H1 (cell line): ENCODE data around the gene FTCDNL1. TPM values are rescaled to one million over a fixed set of nuclear protein-coding genes. Genes with fewer than 3 reads are reported as not detected.

Source experiments
- CTCF ChIA-PET: fragments of 300-600 bp; sonication (Branson Sonifier 250); formaldehyde crosslinking; loops from one replicate; lab custom pipeline; 2021; ENCODE audit not compliant: partially characterized antibody; lab: Charles Lee
- POLR2A ChIA-PET: fragments of 300-600 bp; sonication (Branson Sonifier 250); formaldehyde crosslinking; loops from one replicate; lab custom pipeline; 2021; ENCODE audit warnings: inconsistent platforms; ENCODE audit not compliant: partially characterized antibody; lab: Charles Lee
- DNase-seq, 2 experiments: peaks; one replicate each; pipeline versions ENCODE4 v3.0.0 to v3.0.0-alpha.2; 2010 to 2022; ENCODE audit warnings: low spot score in 2 of 2, low read depth in 1 of 2, mixed read lengths in 1 of 2
- FAIRE-seq: peaks from 2 replicates; lab custom pipeline; 2011; peaks lifted over from hg19 to GRCh38; lab: Jason Lieb, UNC
- H2AFZ ChIP-seq: 2 replicates; pipeline ENCODE4 v1.8.1; 2012; ENCODE audit warnings: low read length, inconsistent platforms
- H2AK5ac ChIP-seq: 2 replicates; pipeline ENCODE4 v1.6.1; 2013; ENCODE audit warnings: low read depth, low read length
- H2BK120ac ChIP-seq: replicated peaks from 2 replicates; pipeline ENCODE3; 2013; ENCODE audit warnings: low read depth, low read length, inconsistent platforms
- H2BK12ac ChIP-seq: 2 replicates; pipeline ENCODE4 v1.6.1; 2013; ENCODE audit warnings: low read depth, low read length
- H2BK15ac ChIP-seq: 2 replicates; pipeline ENCODE4 v1.6.1; 2013; ENCODE audit warnings: low read length
- H2BK20ac ChIP-seq: 2 replicates; pipeline ENCODE4 v1.6.1; 2013; ENCODE audit warnings: low read length
- H2BK5ac ChIP-seq: 2 replicates; pipeline ENCODE4 v1.6.1; 2013; ENCODE audit warnings: low read depth, low read length
- H3K14ac ChIP-seq: 2 replicates; pipeline ENCODE4 v1.6.1; 2013; ENCODE audit warnings: inconsistent platforms; ENCODE audit not compliant: insufficient read length
- H3K18ac ChIP-seq: 2 replicates; pipeline ENCODE4 v1.6.1; 2013; ENCODE audit warnings: low read length; ENCODE audit errors: extremely low read depth
- H3K23ac ChIP-seq: 2 replicates; pipeline ENCODE4 v1.6.1; 2013; ENCODE audit warnings: inconsistent platforms; ENCODE audit not compliant: insufficient read length
- H3K23me2 ChIP-seq: 2 replicates; pipeline ENCODE4 v1.6.1; 2013; ENCODE audit warnings: low read depth, low read length
- H3K27ac ChIP-seq: 2 replicates; pipeline ENCODE4 v1.6.1; 2011; ENCODE audit warnings: low read depth, low read length, inconsistent platforms
- H3K27me3 ChIP-seq, 4 experiments: replicated peaks in 1 of 4; 1 replicate in 1 of 4; 2 replicates in 3 of 4; pipeline versions ENCODE4 v1.6.1 to v1.8.1; 2011 to 2013; ENCODE audit warnings: low read length in 3 of 4, mild to moderate bottlenecking in 3 of 4, inconsistent platforms in 2 of 4, mixed read lengths in 2 of 4, moderate library complexity in 1 of 4; ENCODE audit not compliant: control insufficient read depth in 3 of 4, insufficient read depth in 3 of 4; ENCODE audit errors: extremely low read depth in 1 of 4
- H3K36me3 ChIP-seq, 4 experiments: 2 replicates each; pipeline versions ENCODE4 v1.6.1 to v1.8.1; 2011 to 2013; ENCODE audit warnings: mild to moderate bottlenecking in 4 of 4, low read length in 3 of 4, moderate library complexity in 2 of 4, control low read depth in 1 of 4, inconsistent platforms in 1 of 4; ENCODE audit not compliant: insufficient read depth in 4 of 4, control insufficient read depth in 2 of 4
- H3K4ac ChIP-seq: replicated peaks from 2 replicates; pipeline ENCODE3; 2013; ENCODE audit warnings: low read length, low read depth, mixed read lengths, inconsistent platforms; ENCODE audit not compliant: insufficient read length
- H3K4me1 ChIP-seq, 4 experiments: replicated peaks in 1 of 4; 1 replicate in 1 of 4; 2 replicates in 3 of 4; pipeline versions ENCODE4 v1.6.1 to v1.8.1; 2011 to 2013; ENCODE audit warnings: low read length in 3 of 4, inconsistent platforms in 2 of 4, mixed read lengths in 1 of 4; ENCODE audit not compliant: insufficient read depth in 4 of 4, control insufficient read depth in 3 of 4
- H3K4me2 ChIP-seq, 2 experiments: 2 replicates each; pipeline versions ENCODE4 v1.6.1 to v1.8.1; 2011 to 2013; ENCODE audit warnings: low read depth in 2 of 2, low read length in 2 of 2, control low read depth in 1 of 2, inconsistent platforms in 1 of 2, mild to moderate bottlenecking in 1 of 2; ENCODE audit not compliant: insufficient read depth in 1 of 2
- H3K4me3 ChIP-seq, 4 experiments: fragments of 200-600, 300-600 bp in 1 of 4; sonication (generic), shearing (Covaris generic), sonication (Bioruptor Twin) in 1 of 4; 2 replicates each; pipeline versions ENCODE4 v1.5.1 to v1.8.1; 2011 to 2016; ENCODE audit warnings: low read length in 4 of 4, low read depth in 3 of 4, control low read depth in 2 of 4, inconsistent platforms in 2 of 4, mild to moderate bottlenecking in 2 of 4, mixed read lengths in 1 of 4, moderate library complexity in 1 of 4; ENCODE audit not compliant: insufficient read depth in 2 of 4; ENCODE audit errors: extremely low read depth in 1 of 4
- H3K56ac ChIP-seq: replicated peaks from 2 replicates; pipeline ENCODE3; 2013; ENCODE audit warnings: low read depth, mild to moderate bottlenecking, mixed read lengths, low read length, inconsistent platforms; ENCODE audit not compliant: insufficient read length
- H3K79me1 ChIP-seq: 2 replicates; pipeline ENCODE4 v1.6.1; 2013; ENCODE audit warnings: low read depth, low read length, control low read depth
- H3K79me2 ChIP-seq, 2 experiments: 2 replicates each; pipeline versions ENCODE4 v1.6.1 to v1.8.1; 2012 to 2013; ENCODE audit warnings: low read length in 2 of 2, mild to moderate bottlenecking in 2 of 2, inconsistent platforms in 1 of 2; ENCODE audit not compliant: insufficient read depth in 2 of 2, control insufficient read depth in 1 of 2
- H3K9ac ChIP-seq, 4 experiments: replicated peaks in 1 of 4; 1 replicate in 1 of 4; 2 replicates in 3 of 4; pipeline versions ENCODE4 v1.6.1 to v1.8.1; 2011 to 2013; ENCODE audit warnings: low read depth in 3 of 4, low read length in 3 of 4, control low read depth in 2 of 4, mild to moderate bottlenecking in 2 of 4, moderate library complexity in 2 of 4, inconsistent platforms in 1 of 4; ENCODE audit errors: extremely low read depth in 1 of 4
- H3K9me3 ChIP-seq, 2 experiments: 2 replicates each; pipeline versions ENCODE4 v1.6.1 to v1.8.1; 2012 to 2013; ENCODE audit warnings: mild to moderate bottlenecking in 2 of 2, moderate library complexity in 2 of 2, control low read depth in 1 of 2, inconsistent platforms in 1 of 2, low read depth in 1 of 2, low read length in 1 of 2, mixed read lengths in 1 of 2; ENCODE audit not compliant: insufficient read depth in 2 of 2
- H4K20me1 ChIP-seq, 2 experiments: replicated peaks in 1 of 2; 2 replicates each; pipeline versions ENCODE3 to v1.8.1; 2011 to 2013; ENCODE audit warnings: inconsistent platforms in 2 of 2, low read length in 2 of 2, mild to moderate bottlenecking in 1 of 2; ENCODE audit not compliant: insufficient read depth in 2 of 2, control insufficient read depth in 1 of 2
- H4K5ac ChIP-seq: 2 replicates; pipeline ENCODE4 v1.6.1; 2013; ENCODE audit warnings: low read length, low read depth, mixed read lengths, inconsistent platforms; ENCODE audit not compliant: insufficient read length
- H4K8ac ChIP-seq: 2 replicates; pipeline ENCODE4 v1.8.0; 2013; ENCODE audit warnings: mild to moderate bottlenecking, moderate library complexity, low read length, inconsistent platforms; ENCODE audit not compliant: insufficient read depth; ENCODE audit errors: extremely low read depth
- H4K91ac ChIP-seq: replicated peaks from 2 replicates; pipeline ENCODE3; 2013; ENCODE audit warnings: low read length, mixed read lengths, inconsistent platforms; ENCODE audit not compliant: insufficient read length
- CEBPB ChIP-seq: IDR thresholded peaks from 2 replicates; pipeline ENCODE4 v1.6.1; 2012; ENCODE audit warnings: low read depth, low read length
- CTCF ChIP-seq, 3 experiments: IDR thresholded peaks; 1 replicate in 2 of 3; 2 replicates in 1 of 3; pipeline versions ENCODE4 v1.5.1 to v1.6.1; 2011; ENCODE audit warnings: low read length in 3 of 3, mild to moderate bottlenecking in 3 of 3, inconsistent platforms in 2 of 3, low read depth in 1 of 3, moderate library complexity in 1 of 3; ENCODE audit not compliant: insufficient read depth in 1 of 3; ENCODE audit errors: control extremely low read depth in 1 of 3
- EP300 ChIP-seq, 2 experiments: IDR thresholded peaks; 1 replicate in 1 of 2; 2 replicates in 1 of 2; pipeline ENCODE4 v1.6.1; 2011 to 2012; ENCODE audit warnings: low read depth in 2 of 2, low read length in 2 of 2, mild to moderate bottlenecking in 2 of 2, borderline replicate concordance in 1 of 2, inconsistent platforms in 1 of 2, moderate library complexity in 1 of 2
- HDAC6 ChIP-seq: IDR thresholded peaks from one replicate; pipeline ENCODE4 v1.7.1; 2012; ENCODE audit warnings: low read depth, mild to moderate bottlenecking, inconsistent platforms, low read length, moderate library complexity
- JUN ChIP-seq: IDR thresholded peaks from 2 replicates; pipeline ENCODE4 v1.6.1; 2011; ENCODE audit warnings: low read depth, mild to moderate bottlenecking, improper control_type of control experiment, low read length
- RXRA ChIP-seq: IDR thresholded peaks from 2 replicates; pipeline ENCODE4 v1.6.1; 2011; ENCODE audit warnings: low read depth, mild to moderate bottlenecking, low read length, moderate library complexity; ENCODE audit not compliant: insufficient read depth
- SP1 ChIP-seq: IDR thresholded peaks from 2 replicates; pipeline ENCODE4 v1.6.1; 2011; ENCODE audit warnings: low read depth, low read length
- SP2 ChIP-seq: IDR thresholded peaks from 2 replicates; pipeline ENCODE4 v1.6.1; 2012; ENCODE audit warnings: mild to moderate bottlenecking, low read length, inconsistent platforms
- TAF7 ChIP-seq: optimal IDR thresholded peaks from 2 replicates; pipeline ENCODE3; 2011; ENCODE audit warnings: low read depth, mild to moderate bottlenecking, inconsistent platforms, low read length, moderate library complexity, borderline replicate concordance
- USF2 ChIP-seq: IDR thresholded peaks from 2 replicates; pipeline ENCODE4 v1.6.1; 2011; ENCODE audit warnings: low read length, improper control_type of control experiment
- WGBS, 2 experiments: shearing (Covaris generic) in 1 of 2; methylation state at CpG; one replicate each; pipeline versions ENCODE4 v1.1.6 to v1.1.7; 2013 to 2015; ENCODE audit warnings: low lambda C conversion rate in 2 of 2, mixed read lengths in 2 of 2, inconsistent platforms in 1 of 2, low coverage in 1 of 2, missing lambda C conversion rate in 1 of 2; ENCODE audit not compliant: insufficient replicate concordance in 2 of 2, insufficient coverage in 1 of 2, insufficient read length in 1 of 2; ENCODE audit errors: extremely low coverage in 1 of 2, missing lambda C conversion rate in 1 of 2; 5-methylcytosine and 5-hydroxymethylcytosine counted together
- polyA plus RNA-seq, 7 experiments: library from polyadenylated mRNA; depleted of rRNA in 3 of 7; stranded (reverse) in 5 of 7; unstranded in 2 of 7; fragments of >200 nt in 5 of 7; fragments of 200-250 nt in 2 of 7; gene quantifications; 1 replicate in 5 of 7; 2 replicates in 1 of 7; 4 replicates in 1 of 7; pipeline versions ENCODE4 v1.2.1 to v1.2.3, GENCODE V29; 2011 to 2013; ENCODE audit warnings: missing spikeins in 2 of 7, mixed read lengths in 2 of 7
- total RNA-seq: library from RNA; stranded (reverse); fragmentation: NEBNext Ultra II Directional; extraction: Animal tissue kit (Norgen Biotek cat#: 25700); gene quantifications from 2 replicates; pipeline ENCODE4 v1.2.1, GENCODE V29; 2021

Gene FTCDNL1
- total and polyA plus RNA-seq, 2 of the 8 experiments (the other 6 are each of a cell fraction or from before 2014, with no cell fraction given), result 0.41 to 0.97 TPM

GRCh38 chr2:199895406-199895805 is 44.4 kb upstream of the FTCDNL1 start:
- Histone ChIP-seq H2BK15ac (no peak overlapping the region), H2BK5ac (no peak overlapping the region), H4K20me1 (no peaks in the 10 kb centered on the region), H4K5ac (no peak overlapping the region), H2AFZ (0 out of 2 replicates have a peak overlapping the region, but pooled peaks have one; percentile 39), H3K9me3 (no peaks in the 10 kb centered on the region), H3K23ac (no peak overlapping the region), H3K79me1 (no peaks in the 10 kb centered on the region), H2BK12ac (no peak overlapping the region), H3K4me2 (no peak overlapping the region), H2AK5ac (no peak overlapping the region), H2BK120ac (no peak overlapping the region), H3K4me3 (no peak overlapping the region), H3K14ac (no peak overlapping the region), H3K18ac (no peak overlapping the region), H3K4me1 (no peaks in the 10 kb centered on the region), H2BK20ac (no peak overlapping the region), H3K27me3 (no peaks in the 10 kb centered on the region), H3K23me2 (no peaks in the 10 kb centered on the region), H3K9ac (no peak overlapping the region), H3K4ac (no peak overlapping the region), H3K36me3 (no peaks in the 10 kb centered on the region), H3K27ac (no peak overlapping the region), H4K8ac (no peak overlapping the region), H3K56ac (no peak overlapping the region), H3K79me2 (no peaks in the 10 kb centered on the region), H4K91ac (no peak overlapping the region)
- DNase-seq, result no peak
- FAIRE-seq, result no peak
- 87% methylated on average over 3 of the region's 3 CpGs; no CpG with 5 or more reads in 1 of the 2 experiments for WGBS, 2 experiments
- ChIA-PET POLR2A (interaction anchor here (0.8 to 1.3 kb wide), 2 partner anchors 16 to 76 kb away, joined by 3 to 5 read pairs; partner anchors contain the start of gene C2orf69), CTCF (no interaction called here)
- TF ChIP-seq SP1, result no peak
- no peak for TF ChIP-seq HDAC6
- no peak for TF ChIP-seq SP2
- TF ChIP-seq EP300 (IDR thresholded peaks at IDR 0.05; ENCODE audit: borderline replicate concordance in 1 of 2, low read depth in 2 of 2, low read length in 2 of 2), result no peak
- no peak for TF ChIP-seq TAF7
- no peak for TF ChIP-seq CEBPB
- TF ChIP-seq USF2, result no peak
- TF ChIP-seq RXRA, result no peak
- no peak for TF ChIP-seq JUN
- TF ChIP-seq CTCF (IDR thresholded peaks at IDR 0.05; ENCODE audit: control extremely low read depth in 1 of 3, insufficient read depth in 1 of 3, low read depth in 1 of 3, low read length in 3 of 3), result no peak
